Left cardiac atrium (tissue), 4 donors: Measurements from ENCODE around the gene GBA2. TPM values are rescaled to one million over a fixed set of nuclear protein-coding genes. Genes with fewer than 3 reads are reported as not detected.

Experiments used
- ATAC-seq, 2 donors: fragments of 200-7000 bp; cut with Tn5 transposase; one replicate each; pipeline ENCODE4 v1.9.1; 2020; ENCODE audit warnings: mild to moderate bottlenecking in 2 of 2, moderate library complexity in 2 of 2
- DNase-seq: peaks from one replicate; pipeline ENCODE4 v3.0.0-alpha.2; 2020
- intact Hi-C, 2 donors: fragments of 100-400 bp; cut with DNase I; formaldehyde crosslinking; loops; one replicate each; pipeline versions ENCODE4 v1.14.1 to v1.15.1; 2022 to 2023
- total RNA-seq, 2 donors: library from RNA; stranded (reverse); fragmentation: NEBNext Ultra II Directional; extraction: Animal tissue kit (Norgen Biotek cat#: 25700); gene quantifications; one replicate each; pipeline ENCODE4 v1.2.1, GENCODE V29; 2021
- donor health status: DM: no; HTN: yes; CAD: no.
- donor health status: DM: no; HTN: yes; CAD: no; lungs with severe emphysema.
- donor health status: DM: yes; HTN: yes; CAD: no.
- donor health status: Dilated cardiomyopathy.

The GBA2 gene
- total RNA-seq, 2 donors from 2014 or later = 92.5 to 97.7 TPM

DNA sequence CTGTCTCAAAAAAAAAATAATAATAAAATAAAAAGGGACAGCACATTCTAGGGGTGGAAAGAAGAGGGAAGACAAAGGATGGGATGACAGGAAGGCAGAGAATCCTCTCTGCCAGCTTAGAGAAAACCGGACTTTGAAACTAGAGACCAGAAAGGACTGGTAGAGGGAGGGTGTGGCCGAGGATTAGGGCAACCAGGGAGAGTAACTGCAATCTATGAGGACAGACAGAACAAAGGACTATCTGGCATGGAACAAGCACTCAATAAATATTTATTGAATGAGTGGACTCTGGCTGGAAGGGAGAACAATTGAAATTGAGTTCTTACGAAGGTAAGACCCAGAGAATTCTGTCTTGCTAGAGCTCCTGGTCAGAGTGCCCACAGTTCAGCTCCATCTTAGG, 2.4 kb downstream of the GBA2 start:
- no peak for ATAC-seq
- intact Hi-C loops = no loop called here
- DNase-seq = no peak

DNA sequence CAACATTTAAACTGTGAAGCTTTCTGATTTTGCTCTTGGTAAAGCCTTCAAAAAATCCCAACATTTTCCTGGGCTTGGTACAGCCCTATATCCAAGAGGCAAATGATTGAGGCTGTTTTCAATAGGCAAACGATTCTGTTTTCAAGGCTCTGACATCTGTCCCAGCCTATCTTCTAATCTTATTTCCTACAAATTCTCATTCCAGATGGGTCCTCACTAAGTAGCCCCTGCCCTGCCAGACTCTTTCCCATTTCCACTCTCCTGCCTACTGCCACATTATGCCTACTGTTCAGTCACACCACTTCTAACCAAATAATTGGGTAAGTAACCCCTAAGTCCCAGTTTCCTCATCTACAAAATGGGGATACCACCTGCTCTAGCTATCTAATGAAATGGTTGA, 3.5 kb downstream of the GBA2 start:
- intact Hi-C loops = no loop called here
- ATAC-seq = no peak
- no peak for DNase-seq

DNA sequence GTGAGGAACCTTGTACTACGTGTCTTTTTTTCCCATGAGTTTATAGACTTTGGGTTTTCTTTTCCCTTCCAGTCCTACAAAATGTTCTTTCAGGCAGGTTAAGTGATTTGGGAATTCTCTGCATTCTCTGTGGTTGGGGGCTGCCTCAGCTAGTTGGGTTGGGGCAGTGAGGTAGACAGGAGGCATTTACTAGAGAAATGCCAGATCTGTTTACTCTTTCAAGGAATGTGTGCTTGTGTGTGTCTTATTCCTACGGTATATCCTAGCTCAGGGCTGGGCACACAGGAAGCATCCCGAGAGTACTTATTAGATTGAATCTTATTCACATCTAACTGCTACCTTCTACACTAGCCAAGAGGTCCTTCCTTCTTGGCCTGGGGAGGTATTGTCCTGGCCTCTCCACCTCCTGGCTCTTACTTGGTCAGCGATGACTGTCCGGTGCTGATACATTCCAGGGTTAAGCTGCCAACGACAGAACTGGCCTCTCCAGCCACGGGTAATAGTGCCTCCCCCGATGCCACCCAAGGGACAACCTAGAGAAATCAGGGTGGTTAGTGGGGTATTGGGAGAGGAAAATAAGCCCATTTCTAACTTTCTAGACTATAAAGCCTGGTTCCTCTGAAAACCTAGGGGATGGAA, 5.0 kb downstream of the GBA2 start:
- no peak for ATAC-seq
- intact Hi-C loops = no loop called here

DNA sequence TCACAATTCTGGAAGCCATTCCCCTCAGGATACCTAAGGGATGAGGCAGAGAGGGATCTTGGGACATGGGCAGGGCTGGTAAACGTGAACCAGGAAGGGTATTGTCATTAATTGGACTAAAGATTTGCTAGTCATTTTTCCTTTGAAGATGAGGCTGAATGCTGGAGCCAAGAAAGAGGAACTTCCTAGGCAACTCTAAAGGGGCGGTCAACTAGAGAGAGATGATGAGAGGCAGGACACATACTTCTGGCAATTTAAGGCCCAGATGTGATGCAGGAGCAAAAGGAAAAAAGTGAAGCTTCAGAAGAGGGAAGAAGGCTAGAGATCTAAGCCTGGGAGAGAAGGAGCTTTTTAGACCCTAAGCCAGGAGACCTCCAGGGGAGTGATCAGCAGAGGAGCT, 5.6 kb downstream of the GBA2 start:
- intact Hi-C loops = no loop called here
- no peak for ATAC-seq
- DNase-seq = no peak

More for the DNA sequence above, 5.0 kb downstream of the GBA2 start:
- DNase-seq = no peak

DNA sequence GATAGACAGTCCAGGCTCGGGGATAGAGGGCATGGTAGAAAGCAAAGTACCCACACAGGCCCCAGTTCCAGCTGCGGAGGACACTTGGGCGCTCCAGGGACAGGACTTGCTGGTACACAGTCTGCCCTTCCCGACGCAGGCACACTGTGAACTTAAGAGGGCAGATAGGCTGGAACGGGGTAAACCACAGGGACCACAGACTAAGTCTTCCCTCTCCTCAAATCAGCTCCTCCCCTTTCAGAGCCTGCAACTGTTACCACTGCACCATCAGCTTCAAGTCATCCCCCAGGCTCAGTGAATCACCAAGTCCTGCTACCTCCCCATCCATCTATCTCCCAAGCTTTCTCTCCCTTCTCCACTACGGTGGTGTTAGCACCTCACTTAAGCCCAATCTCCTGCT, 7.3 kb downstream of the GBA2 start:
- intact Hi-C loops = no loop called here
- ATAC-seq = no peak
- DNase-seq = no peak

- ATAC-seq (no peak), DNase-seq (no peak)
- intact Hi-C loops = no loop called here
These were observed 8.8 kb downstream of the GBA2 start for GRCh38 chr9:35740243-35740642.

DNA sequence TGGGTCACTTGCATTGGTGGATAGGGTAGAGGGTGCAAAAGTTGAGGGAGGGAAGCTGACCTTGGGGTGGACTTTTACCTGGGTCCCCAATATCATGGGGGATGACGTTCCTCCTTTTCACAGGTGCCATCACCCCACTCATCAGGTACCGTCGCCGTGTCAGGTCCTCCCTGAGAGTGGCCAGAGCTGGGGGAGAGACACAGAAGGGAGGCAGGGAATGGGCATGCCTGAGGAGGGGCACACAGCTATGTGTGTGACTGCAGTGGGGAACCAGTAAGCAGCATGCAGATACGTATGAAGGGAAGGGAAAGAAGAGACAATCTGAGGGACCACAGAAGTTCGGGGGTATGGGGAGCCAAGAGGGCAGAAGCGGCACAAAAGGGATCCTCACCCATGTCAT, 10.1 kb downstream of the GBA2 start:
- ATAC-seq (no peak), DNase-seq (no peak)
- intact Hi-C loops = no loop called here

DNA sequence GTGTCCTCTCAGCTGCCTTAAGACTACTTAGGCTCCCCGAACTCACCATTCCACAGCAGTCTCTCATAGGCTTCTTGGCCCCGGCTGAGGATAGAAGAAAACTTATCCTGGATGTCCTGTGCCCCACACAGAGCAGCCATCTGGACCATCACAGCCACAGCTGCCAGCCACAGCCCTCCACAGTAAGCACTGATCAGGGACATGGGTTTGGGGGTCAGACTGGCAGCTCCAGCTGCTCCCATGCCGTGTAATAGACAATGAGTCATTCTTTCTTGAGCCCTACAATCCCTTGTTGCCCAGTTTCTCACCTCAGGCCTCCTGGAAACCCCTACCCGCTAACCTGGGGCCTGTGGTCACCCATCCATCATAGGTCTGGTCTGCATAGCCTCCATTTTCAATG, 10.8 kb downstream of the GBA2 start:
- intact Hi-C loops = no loop called here
- ATAC-seq = no peak
- DNase-seq = no peak

GRCh38 chr9:35737143-35737542, 11.9 kb downstream of the GBA2 start:
- intact Hi-C loops = no loop called here
- no peak for DNase-seq

DNA sequence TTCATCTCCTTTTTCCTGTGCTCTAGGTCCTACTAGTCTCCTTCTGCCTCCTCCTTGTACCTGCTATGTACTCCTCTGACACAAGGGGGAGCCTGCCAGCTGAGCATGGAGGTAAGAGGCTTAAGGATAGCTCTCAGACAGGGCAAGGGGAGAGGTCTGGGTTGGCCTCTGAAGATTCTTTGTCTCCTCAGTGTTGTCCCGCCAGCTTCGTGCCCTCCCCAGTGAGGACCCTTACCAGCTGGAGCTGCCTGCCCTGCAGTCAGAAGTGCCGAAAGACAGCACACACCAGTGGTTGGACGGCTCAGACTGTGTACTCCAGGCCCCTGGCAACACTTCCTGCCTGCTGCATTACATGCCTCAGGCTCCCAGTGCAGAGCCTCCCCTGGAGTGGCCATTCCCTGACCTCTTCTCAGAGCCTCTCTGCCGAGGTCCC, 12.8 kb downstream of the GBA2 start:
- intact Hi-C loops = no loop called here
- ATAC-seq (no peak), DNase-seq (peak; percentile 73)

More at GRCh38 chr9:35737143-35737542, 11.9 kb downstream of the GBA2 start:
- ATAC-seq = no peak

GRCh38 chr9:35734096-35734495, 14.9 kb downstream of the GBA2 start:
- ATAC-seq = no peak
- intact Hi-C loops = no loop called here
- DNase-seq = no peak

GRCh38 chr9:35732800-35733541, 16.1 kb downstream of the GBA2 start:
- ATAC-seq (peak in 1 of 2 donors; percentile 0), DNase-seq (no peak)
- intact Hi-C loops = no loop called here

- DNase-seq (peak; percentile 98), ATAC-seq (peak; percentile 89 to 91)
- intact Hi-C loops = no loop called here
These were observed 16.7 kb downstream of the GBA2 start, which contains the start of the genes CREB3 and TLN1 for GRCh38 chr9:35732185-35732799. CREB3 (plus strand) TSS chr9:35732666; CDS start chr9:35732773, 107 bp downstream. TLN1 (minus strand) TSS chr9:35732195; CDS start chr9:35725694, 6,501 bp downstream.

GRCh38 chr9:35731415-35732184, 17.4 kb downstream of the GBA2 start:
- ATAC-seq (no peak), DNase-seq (no peak)
- intact Hi-C loops = no loop called here

DNA sequence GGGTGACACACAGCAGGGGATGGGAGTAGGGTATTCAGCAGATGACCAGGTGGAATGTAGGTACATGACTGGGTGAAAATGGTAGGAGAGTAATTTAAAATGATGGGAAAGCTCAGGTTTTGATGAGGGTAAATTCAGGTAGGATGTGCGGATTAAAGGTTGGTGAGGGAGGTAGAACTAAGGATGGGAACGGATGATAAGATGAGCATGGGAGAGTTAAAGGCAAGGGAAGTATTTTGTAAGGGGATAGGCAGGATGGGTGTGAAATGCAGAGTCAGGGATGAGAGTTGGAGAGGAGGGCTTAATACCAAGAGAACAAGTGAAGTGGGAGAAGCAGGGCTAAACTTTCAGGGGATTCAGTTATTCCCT, 18.6 kb downstream of the GBA2 start:
- intact Hi-C loops = no loop called here
- ATAC-seq (no peak), DNase-seq (no peak)

DNA sequence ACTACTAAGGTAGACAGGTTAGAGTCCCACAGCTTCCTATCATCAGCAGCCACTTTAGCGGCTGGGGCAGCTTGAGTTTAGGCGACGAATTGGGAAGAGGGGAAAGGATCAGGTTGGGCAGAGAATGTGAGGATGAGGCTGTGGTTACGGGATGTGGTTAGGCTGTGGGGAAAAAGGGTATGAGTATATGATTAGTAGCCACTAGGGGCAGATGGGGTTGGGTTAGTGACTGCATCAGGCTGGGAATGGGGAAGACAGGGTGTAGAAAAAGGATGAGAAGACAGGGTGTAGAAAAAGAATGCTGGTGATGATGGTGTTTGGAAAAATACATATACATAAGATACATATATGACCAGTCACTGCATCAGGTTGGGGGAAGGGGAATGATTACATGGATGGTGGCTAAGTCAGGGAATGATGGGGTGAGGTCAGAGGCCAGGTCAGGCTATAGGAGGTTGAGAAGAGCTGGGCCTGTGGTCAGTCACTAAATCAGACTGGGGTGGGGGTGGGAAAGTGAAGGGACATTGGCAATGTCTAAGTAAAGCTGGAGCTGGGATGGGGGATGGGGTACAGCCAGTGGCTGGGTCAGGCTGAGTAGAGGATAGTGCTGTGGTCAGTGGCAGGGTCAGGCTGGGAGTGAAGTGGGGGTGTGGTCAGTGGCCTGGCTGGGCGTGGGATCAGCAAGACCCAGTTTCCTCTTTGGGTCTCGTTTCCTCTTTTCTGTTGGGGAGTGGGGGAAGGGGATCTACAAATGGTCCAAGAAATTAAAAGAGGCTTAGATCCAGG, 19.1 kb downstream of the GBA2 start:
- peak; percentile 72 for DNase-seq
- intact Hi-C loops = loop anchor here in 1 of 2 donors (2.0 to 5.0 kb wide), 2 partner anchors 38 to 69 kb away; no protein-coding TSS in a partner anchor
- peak in 1 of 2 donors; percentile 4 for ATAC-seq

DNA sequence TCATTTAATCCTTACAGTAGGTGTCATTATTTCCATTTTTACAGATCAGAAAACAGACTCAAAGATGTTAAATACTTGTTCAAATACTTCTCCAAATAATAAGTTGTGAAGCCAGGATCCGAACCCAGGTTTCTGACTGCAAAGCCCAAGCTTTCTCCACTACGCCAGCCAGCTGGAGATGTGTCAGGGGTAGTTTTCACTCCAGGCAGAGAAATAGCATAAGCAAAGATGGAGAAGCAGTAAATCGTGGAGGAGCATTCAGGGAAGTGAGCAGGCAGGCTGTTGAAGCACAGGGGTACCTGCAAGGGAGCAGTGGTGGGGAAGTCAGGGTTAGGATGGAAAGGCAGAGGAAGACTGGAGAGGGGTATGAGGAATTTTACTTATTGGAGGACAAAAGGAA, 19.9 kb downstream of the GBA2 start:
- intact Hi-C loops = loop anchor here in 1 of 2 donors (2.0 to 5.0 kb wide), 2 partner anchors 37 to 68 kb away; no protein-coding TSS in a partner anchor
- DNase-seq = no peak
- ATAC-seq = no peak
